Epidermal melanocyte (primary cell): ENCODE data around the gene AGPAT2.
"Not testable (repeated sequence)": the region's sequence is repeated elsewhere in the genome, so short reads cannot be mapped to it uniquely, and the experiment has no call there.

Experiments used
- DNase-seq: peaks from one replicate; pipeline ENCODE4 v3.0.0; 2011; ENCODE audit warnings: low spot score; ENCODE audit not compliant: insufficient read length

AGPAT2 gene

DNA sequence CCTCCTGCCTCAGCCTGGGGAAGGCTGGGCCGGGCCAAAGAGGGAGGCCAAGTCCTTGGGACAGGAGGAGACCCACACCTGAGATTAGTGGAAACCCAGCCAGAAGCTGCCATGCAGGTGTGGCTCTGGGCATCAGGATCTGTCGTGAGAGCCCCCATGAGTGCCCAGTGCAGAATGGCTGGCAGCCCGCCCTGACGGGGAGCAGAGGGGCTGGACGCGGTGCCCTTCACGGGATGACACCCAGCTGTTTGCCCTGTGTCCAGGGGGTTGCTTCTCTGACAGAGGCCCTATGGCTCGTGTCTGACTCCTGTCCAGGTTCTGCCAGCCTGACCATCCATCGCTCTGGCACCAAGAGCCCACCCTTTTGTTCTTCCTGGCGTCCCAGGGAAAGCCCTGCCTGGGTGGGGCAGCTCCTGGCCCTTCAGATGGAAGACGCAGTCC lies 33.7 kb upstream of the AGPAT2 start:
- no peak for DNase-seq

GRCh38 chr9:136720251-136720897 lies 33.1 kb upstream of the AGPAT2 start:
- no peak for DNase-seq

- no peak for DNase-seq
Observed at GRCh38 chr9:136719195-136719880, 32.1 kb upstream of the AGPAT2 start.

DNA sequence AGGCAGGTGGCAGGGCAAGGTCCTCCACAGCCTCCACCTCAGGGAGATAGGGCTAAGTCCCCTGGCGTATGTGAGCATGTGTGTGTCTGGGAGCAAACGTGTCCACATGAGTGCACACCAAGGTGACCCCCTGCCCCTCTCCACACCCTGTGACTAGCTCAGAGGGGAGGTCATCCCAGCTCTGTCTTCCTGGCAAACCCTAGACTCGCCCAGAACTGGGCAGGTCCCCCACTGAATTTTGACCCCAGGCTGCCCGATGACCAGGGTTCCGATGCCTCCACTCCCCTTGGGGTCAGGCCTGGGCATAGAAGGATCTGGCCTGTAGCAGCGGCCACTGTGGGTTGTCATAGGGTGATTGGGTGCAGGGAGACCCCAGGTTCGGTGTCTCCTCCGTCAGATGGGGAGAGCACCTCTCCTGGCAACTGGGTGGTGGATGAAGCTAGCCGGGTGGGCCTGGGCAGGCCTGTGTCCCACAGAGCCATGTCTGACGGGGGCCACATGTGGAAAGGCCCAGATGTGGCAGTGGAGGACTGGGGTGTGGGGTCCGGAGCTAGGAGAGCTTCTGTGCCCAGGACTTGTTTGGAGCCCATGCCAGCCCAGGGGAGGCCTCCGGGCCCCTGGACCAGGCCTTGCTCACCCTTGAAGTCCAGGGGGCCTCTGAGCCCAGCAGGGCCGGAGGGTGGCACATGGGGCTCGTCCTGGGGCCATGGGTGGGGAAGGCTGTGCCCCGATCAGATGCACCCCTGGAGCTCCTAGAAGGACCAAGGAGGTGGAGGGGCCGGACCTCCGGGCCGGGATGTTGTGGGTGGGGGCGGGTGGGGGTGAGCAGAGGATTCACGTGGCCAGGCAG lies 31.3 kb upstream of the AGPAT2 start:
- DNase-seq: no peak

DNA sequence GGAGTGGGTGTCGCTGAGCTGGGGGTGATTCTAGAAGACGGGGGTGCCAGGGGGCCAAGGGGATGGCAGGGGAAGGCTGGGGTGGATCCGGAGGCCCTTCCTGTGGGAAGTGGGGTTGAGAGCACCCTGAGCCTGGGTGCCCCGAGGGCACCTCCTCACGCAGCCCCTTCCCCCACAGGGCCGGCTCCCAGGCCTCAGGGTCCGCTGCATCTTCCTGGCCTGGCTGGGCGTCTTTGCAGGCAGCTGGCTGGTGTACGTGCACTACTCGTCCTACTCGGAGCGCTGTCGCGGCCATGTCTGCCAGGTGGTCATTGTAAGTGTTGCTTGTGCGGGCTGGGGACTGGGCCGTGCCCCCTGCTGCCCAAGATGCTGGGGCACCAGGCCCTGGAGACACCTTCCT lies 30.1 kb upstream of the AGPAT2 start:
- DNase-seq: no peak

GRCh38 chr9:136714893-136715274 lies 27.6 kb upstream of the AGPAT2 start:
- DNase-seq: no peak

GRCh38 chr9:136714096-136714892 lies 27.0 kb upstream of the AGPAT2 start:
- DNase-seq: no peak

GRCh38 chr9:136713550-136713949 lies 26.3 kb upstream of the AGPAT2 start:
- DNase-seq: no peak

- no peak for DNase-seq
Observed at GRCh38 chr9:136712690-136713544, 25.7 kb upstream of the AGPAT2 start.

DNA sequence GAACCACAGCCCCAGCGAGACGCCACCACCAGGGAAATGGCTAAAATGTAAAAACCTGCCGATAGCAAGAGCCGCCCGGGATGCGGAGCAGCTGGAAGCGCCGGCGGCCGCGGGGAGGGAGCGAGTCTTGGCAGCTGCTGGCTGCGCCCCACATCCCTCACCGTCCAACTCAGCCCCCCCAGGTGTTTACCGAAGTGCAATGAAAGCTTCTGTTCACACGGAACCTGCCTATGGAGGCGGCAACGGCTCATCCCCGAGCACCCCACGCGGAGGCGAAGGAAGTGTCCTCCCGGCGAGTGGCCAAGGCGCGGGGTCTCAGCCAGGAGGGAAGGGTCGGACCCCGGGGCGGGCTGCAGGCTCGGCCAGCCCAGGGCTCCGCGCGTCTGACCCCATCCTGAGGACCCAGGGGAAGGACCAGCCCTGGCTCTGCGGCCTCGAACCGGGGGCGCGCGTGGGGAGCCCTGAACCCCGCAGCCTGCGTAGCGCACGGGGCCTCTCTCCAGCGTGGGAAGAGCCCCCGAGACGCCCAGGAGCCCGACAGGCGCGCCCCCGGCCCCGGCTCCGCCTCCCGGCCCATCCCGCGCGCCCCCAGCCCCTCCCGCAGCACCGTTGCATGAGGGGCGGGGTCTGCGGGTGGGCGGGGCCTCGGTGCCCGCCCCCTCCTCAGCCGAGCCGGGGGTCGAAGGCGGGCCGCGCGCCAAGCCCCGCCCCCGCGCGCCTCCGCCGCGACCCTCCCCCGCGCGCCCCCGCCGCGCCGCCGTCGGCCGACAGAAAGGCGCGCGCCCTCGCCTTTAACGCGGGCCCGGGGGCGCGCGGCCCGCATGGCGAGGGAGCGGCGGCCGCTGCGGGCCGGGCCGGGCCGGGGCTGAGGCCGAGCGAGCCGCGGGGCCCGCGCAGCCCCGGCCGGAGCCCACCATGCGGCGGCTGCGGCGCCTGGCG lies 24.8 kb upstream of the AGPAT2 start, which contains the start of gene DIPK1B:
Gene DIPK1B (plus strand): TSS at position 822 of the 939 bp plus-strand sequence. CDS start 94 bp downstream, at position 916.
- DNase-seq: no peak

- DNase-seq: not testable (repeated sequence)
Observed at GRCh38 chr9:136711219-136711648, 24.0 kb upstream of the AGPAT2 start.

GRCh38 chr9:136710543-136710942 lies 23.3 kb upstream of the AGPAT2 start:
- no peak for DNase-seq

- no peak for DNase-seq
Observed at GRCh38 chr9:136709454-136710109, 22.3 kb upstream of the AGPAT2 start.

DNA sequence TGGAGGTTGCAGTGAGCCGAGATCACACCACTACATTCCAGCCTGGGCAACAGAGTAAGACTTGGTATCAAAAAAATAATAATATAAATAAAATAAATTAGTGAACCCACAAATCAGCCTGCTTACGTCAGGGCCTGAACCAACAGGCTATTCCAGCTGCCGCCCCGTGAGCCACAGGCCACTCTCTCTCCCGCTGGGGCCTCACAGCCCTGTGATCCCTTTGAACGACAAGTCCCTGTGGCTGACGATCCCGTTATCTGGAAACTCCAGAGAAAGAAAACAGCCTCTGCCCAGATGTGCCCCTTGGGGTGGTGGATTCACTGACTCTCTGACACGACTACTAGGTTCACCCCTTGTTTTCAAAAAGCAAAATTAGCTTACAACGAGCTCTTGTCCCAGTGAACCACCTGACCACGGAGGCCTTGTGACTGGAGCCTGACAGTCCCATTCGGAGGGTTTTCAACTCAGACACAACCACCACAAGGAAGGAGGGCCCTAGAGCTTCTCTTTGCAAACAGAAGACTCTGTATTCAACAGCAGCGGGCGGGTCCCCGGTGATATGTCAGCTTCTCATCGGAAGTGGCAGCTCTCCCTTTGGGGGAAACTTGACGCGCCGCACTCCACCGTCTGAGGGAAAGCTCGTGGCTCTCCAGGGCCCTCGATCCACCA lies 20.7 kb upstream of the AGPAT2 start:
- DNase-seq: peak; percentile 93

- DNase-seq: no peak
Observed at GRCh38 chr9:136707011-136707410, 19.8 kb upstream of the AGPAT2 start.

DNA sequence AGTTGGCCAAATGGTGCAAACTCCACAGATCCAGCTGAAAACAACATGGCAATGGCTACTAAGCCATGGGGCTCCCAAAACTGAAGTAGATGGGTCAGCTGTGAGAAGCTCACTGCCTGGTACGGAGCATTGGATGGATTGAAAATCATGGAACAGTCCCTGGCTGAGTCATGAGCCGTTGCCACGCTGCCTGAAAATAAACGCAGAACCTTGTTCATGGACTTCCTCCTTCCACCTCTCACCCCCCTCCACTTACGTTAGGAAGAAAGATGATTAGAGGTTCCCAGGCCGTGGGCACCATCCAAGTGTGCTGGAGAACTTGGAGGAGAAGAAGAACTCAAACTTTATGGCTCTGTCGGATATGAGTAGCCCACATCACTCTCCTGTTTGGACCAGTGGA lies 18.3 kb upstream of the AGPAT2 start:
- no peak for DNase-seq

DNA sequence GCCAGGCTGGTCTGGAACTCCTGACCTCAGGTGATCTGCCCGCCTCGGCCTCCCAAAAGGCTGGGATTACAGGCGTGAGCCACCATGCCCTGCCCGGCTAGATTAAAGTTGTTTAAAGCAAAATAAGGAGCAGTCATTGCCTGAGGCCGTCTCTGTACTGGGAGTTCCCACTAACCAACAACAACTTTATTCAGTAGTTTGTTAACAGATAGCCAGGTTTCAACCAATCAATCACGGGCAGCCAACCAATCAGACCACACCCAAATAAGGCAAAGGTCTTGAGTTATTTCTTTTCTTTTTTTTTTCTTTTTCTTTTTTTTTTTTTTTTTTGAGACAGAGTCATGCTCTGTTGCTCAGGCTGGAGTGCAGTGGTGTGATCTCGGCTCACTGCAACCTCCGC lies 17.5 kb upstream of the AGPAT2 start:
- not testable (repeated sequence) for DNase-seq

- no peak for DNase-seq
Observed at GRCh38 chr9:136703276-136703860, 16.1 kb upstream of the AGPAT2 start.
